K562 (cell line): ENCODE results near the gene MCCD1. TPM values are rescaled to one million over a fixed set of nuclear protein-coding genes. Genes with fewer than 3 reads are reported as not detected.

ENCODE experiments used
- ADNP ChIP-seq: fragments of 200-800 bp; sonication (Bioruptor generic); IDR thresholded peaks from 2 replicates; pipeline ENCODE4 v1.6.1; 2016; ENCODE audit warnings: missing genetic modification characterization, missing compliant biosample characterization
- CBX8 ChIP-seq: fragments of 200-600 bp; sonication (generic); IDR thresholded peaks from 2 replicates; pipeline ENCODE4 v1.6.1; 2012; ENCODE audit warnings: borderline replicate concordance, mixed run types, low read depth, mild to moderate bottlenecking, moderate library complexity, mixed read lengths, low read length, control low read depth, inconsistent platforms; ENCODE audit not compliant: poor library complexity, severe bottlenecking; ENCODE audit errors: extremely low read depth
- ELF2 ChIP-seq: fragments of 250-450 bp; sonication (Bioruptor Pico); IDR thresholded peaks from 2 replicates; pipeline ENCODE4 v1.5.0; 2021; ENCODE audit warnings: mild to moderate bottlenecking
- LARP7 ChIP-seq: fragments of 450-650 bp; IDR thresholded peaks from 2 replicates; pipeline ENCODE4 v1.6.1; 2016
- MTF1 ChIP-seq: fragments of 250-450 bp; sonication (Bioruptor Pico); IDR thresholded peaks from 2 replicates; pipeline ENCODE4 v1.9.0; 2021; ENCODE audit warnings: moderate library complexity, mild to moderate bottlenecking, inconsistent platforms, borderline replicate concordance
- OTX1 ChIP-seq: fragments of 450-650 bp; formaldehyde crosslinking; IDR thresholded peaks from 2 replicates; pipeline ENCODE4 v1.4.0; 2022; ENCODE audit warnings: mild to moderate bottlenecking
- PML ChIP-seq: IDR thresholded peaks from 2 replicates; pipeline ENCODE4 v1.6.1; 2012; ENCODE audit warnings: low read length, inconsistent platforms
- POLR2B ChIP-seq: fragments of 450-650 bp; IDR thresholded peaks from 2 replicates; pipeline ENCODE4 v1.6.1; 2018; ENCODE audit warnings: low read depth; ENCODE audit not compliant: partially characterized antibody
- RBM14 ChIP-seq: fragments of 200-400 bp; formaldehyde crosslinking; IDR thresholded peaks from 2 replicates; pipeline ENCODE4 v1.6.1; 2018; ENCODE audit warnings: low read depth, mild to moderate bottlenecking, low read length, moderate library complexity, borderline replicate concordance; ENCODE audit not compliant: insufficient read depth
- TBL1XR1 ChIP-seq, 2 experiments: IDR thresholded peaks; 2 replicates each; pipeline ENCODE4 v1.6.1; 2012; ENCODE audit warnings: improper control_type of control experiment in 2 of 2, low read length in 2 of 2, mild to moderate bottlenecking in 1 of 2
- ZC3H11A ChIP-seq: IDR thresholded peaks from 2 replicates; pipeline ENCODE4 v1.6.1; 2012; ENCODE audit warnings: low read depth, low read length, improper control_type of control experiment
- ZNF324 ChIP-seq: fragments of 250-450 bp; sonication (Bioruptor Pico); IDR thresholded peaks from 2 replicates; pipeline ENCODE4 v1.4.0; 2020; ENCODE audit warnings: mild to moderate bottlenecking
- ZNF589 ChIP-seq: fragments of 200-800 bp; sonication (Bioruptor generic); IDR thresholded peaks from 2 replicates; pipeline ENCODE4 v1.6.1; 2016; ENCODE audit warnings: low read depth, missing genetic modification characterization, missing compliant biosample characterization
- ZNF830 ChIP-seq: fragments of 250-450 bp; sonication (Bioruptor Pico); IDR thresholded peaks from 2 replicates; pipeline ENCODE4 v1.5.0; 2021; ENCODE audit warnings: mild to moderate bottlenecking
- polyA plus RNA-seq, 8 experiments: library from polyadenylated mRNA; depleted of rRNA in 4 of 8; stranded (reverse) in 5 of 8; unstranded in 3 of 8; fragments of >200 nt; fragmentation: Nextera tagmentation in 2 of 8; fragmentation: Illumina TruSeq in 1 of 8; extraction: Ambion mirVana in 2 of 8; extraction: Trizol in 1 of 8; gene quantifications; 2 replicates each; pipeline versions ENCODE4 v1.2.1 to v1.2.3, GENCODE V29; 2011 to 2014; ENCODE audit warnings: inconsistent platforms in 1 of 8, missing spikeins in 1 of 8
- total RNA-seq, 7 experiments: library from RNA; depleted of rRNA in 6 of 7; stranded (reverse); fragments of >200 nt in 6 of 7; fragmentation: Illumina TruSeq in 2 of 7; extraction: Trizol in 2 of 7; gene quantifications; 2 replicates each; pipeline versions ENCODE4 v1.2.1 to v1.2.3, GENCODE V29; 2011 to 2021; ENCODE audit warnings: low replicate concordance in 1 of 7
- TF ChIP-seq, protein P1 (sequence below): sonication (generic); formaldehyde crosslinking; IDR thresholded peaks from 2 replicates; pipeline ENCODE4 v1.8.1; 2022; ENCODE audit warnings: missing genetic modification reagents
- TF ChIP-seq, protein P2 (sequence below): fragments of 200-400 bp; formaldehyde crosslinking; IDR thresholded peaks from 2 replicates; pipeline ENCODE4 v1.6.1; 2017; ENCODE audit warnings: mild to moderate bottlenecking, low read depth, low read length, moderate library complexity
- TF ChIP-seq, protein P3 (sequence below): sonication (generic); formaldehyde crosslinking; IDR thresholded peaks from 2 replicates; pipeline ENCODE4 v1.8.0; 2023; ENCODE audit warnings: missing genetic modification reagents, mild to moderate bottlenecking, borderline replicate concordance

MCCD1 gene
- total and polyA plus RNA-seq, 9 of the 15 experiments (the other 6 are each of a cell fraction or from before 2014, with no cell fraction given), result not detected

DNA sequence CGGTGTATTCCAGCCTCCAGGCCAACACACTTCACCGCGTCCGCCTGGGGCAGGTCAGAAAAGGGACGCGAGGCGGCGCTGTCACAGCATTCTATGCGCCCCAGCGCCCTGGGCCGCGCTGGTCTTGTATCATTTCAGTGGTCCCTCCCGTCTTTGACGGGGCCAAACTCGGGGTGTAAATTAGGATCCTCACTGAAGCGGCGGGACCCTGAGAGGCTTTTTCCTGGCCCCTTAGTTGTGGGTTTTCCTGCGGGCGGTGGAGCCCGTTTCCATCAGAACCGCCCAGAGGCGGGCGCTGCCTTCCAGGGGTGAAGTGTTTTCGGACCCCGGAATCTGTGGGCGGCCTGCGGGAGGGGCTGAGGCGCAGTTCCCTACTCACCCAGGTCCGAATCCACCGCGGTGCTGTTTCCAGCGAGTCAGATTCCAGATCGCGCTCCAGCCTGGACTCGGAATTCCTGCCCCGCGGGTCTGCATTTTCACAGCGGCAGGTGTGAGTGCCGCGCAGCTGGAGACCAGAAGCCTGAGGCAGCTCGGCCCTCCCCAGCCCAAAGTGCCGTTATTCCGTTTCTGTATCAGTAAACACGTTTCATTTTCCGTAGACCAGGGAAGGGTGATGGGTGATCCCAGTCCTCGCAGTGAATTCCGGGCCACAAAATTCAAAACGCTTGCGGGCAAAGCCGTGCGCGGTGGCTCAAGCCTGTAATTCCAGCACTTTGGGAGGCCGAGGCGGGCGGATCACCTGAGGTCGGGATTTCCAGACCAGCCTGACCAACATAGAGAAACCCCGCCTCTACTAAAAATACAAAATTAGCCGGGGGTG is 34.7 kb upstream of the MCCD1 start (continued):
- TF ChIP-seq, protein P1, sequence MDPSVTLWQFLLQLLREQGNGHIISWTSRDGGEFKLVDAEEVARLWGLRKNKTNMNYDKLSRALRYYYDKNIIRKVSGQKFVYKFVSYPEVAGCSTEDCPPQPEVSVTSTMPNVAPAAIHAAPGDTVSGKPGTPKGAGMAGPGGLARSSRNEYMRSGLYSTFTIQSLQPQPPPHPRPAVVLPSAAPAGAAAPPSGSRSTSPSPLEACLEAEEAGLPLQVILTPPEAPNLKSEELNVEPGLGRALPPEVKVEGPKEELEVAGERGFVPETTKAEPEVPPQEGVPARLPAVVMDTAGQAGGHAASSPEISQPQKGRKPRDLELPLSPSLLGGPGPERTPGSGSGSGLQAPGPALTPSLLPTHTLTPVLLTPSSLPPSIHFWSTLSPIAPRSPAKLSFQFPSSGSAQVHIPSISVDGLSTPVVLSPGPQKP (CRISPR knock-in tag), result no peak
- TF ChIP-seq POLR2B (peak; percentile 48), MTF1 (CRISPR knock-in tag) (no peak), TBL1XR1 (IDR thresholded peaks at IDR 0.05; ENCODE audit: low read length in 2 of 2) (no peak; a peak in 2 of 4 replicates), ZNF830 (CRISPR knock-in tag) (no peak), ADNP (tag) (no peak), ZNF589 (CRISPR knock-in tag) (no peak), RBM14 (no peak), OTX1 (CRISPR knock-in tag) (no peak), ZNF324 (no peak), ELF2 (CRISPR knock-in tag) (no peak), PML (peak; percentile 39; the same call in 1 of the 2 replicates), CBX8 (no peak), ZC3H11A (no peak), LARP7 (no peak)
- TF ChIP-seq, protein P2, sequence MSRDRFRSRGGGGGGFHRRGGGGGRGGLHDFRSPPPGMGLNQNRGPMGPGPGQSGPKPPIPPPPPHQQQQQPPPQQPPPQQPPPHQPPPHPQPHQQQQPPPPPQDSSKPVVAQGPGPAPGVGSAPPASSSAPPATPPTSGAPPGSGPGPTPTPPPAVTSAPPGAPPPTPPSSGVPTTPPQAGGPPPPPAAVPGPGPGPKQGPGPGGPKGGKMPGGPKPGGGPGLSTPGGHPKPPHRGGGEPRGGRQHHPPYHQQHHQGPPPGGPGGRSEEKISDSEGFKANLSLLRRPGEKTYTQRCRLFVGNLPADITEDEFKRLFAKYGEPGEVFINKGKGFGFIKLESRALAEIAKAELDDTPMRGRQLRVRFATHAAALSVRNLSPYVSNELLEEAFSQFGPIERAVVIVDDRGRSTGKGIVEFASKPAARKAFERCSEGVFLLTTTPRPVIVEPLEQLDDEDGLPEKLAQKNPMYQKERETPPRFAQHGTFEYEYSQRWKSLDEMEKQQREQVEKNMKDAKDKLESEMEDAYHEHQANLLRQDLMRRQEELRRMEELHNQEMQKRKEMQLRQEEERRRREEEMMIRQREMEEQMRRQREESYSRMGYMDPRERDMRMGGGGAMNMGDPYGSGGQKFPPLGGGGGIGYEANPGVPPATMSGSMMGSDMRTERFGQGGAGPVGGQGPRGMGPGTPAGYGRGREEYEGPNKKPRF, result no peak
- TF ChIP-seq, protein P3, sequence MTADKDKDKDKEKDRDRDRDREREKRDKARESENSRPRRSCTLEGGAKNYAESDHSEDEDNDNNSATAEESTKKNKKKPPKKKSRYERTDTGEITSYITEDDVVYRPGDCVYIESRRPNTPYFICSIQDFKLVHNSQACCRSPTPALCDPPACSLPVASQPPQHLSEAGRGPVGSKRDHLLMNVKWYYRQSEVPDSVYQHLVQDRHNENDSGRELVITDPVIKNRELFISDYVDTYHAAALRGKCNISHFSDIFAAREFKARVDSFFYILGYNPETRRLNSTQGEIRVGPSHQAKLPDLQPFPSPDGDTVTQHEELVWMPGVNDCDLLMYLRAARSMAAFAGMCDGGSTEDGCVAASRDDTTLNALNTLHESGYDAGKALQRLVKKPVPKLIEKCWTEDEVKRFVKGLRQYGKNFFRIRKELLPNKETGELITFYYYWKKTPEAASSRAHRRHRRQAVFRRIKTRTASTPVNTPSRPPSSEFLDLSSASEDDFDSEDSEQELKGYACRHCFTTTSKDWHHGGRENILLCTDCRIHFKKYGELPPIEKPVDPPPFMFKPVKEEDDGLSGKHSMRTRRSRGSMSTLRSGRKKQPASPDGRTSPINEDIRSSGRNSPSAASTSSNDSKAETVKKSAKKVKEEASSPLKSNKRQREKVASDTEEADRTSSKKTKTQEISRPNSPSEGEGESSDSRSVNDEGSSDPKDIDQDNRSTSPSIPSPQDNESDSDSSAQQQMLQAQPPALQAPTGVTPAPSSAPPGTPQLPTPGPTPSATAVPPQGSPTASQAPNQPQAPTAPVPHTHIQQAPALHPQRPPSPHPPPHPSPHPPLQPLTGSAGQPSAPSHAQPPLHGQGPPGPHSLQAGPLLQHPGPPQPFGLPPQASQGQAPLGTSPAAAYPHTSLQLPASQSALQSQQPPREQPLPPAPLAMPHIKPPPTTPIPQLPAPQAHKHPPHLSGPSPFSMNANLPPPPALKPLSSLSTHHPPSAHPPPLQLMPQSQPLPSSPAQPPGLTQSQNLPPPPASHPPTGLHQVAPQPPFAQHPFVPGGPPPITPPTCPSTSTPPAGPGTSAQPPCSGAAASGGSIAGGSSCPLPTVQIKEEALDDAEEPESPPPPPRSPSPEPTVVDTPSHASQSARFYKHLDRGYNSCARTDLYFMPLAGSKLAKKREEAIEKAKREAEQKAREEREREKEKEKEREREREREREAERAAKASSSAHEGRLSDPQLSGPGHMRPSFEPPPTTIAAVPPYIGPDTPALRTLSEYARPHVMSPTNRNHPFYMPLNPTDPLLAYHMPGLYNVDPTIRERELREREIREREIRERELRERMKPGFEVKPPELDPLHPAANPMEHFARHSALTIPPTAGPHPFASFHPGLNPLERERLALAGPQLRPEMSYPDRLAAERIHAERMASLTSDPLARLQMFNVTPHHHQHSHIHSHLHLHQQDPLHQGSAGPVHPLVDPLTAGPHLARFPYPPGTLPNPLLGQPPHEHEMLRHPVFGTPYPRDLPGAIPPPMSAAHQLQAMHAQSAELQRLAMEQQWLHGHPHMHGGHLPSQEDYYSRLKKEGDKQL (CRISPR knock-in tag), result 0 out of 2 replicates have a peak, but pooled peaks have one; percentile 64
